ENCODE measurements around the gene CFH.
"Not testable (repeated sequence)": the region's sequence is repeated elsewhere in the genome, so short reads cannot be mapped to it uniquely, and the experiment has no call there.

Gene CFH

GRCh38 chr1:196651637-196652215, at the start of gene CFH:
Gene CFH, plus strand, starts transcription at chr1:196652043. Its CDS starts 75 bp downstream, at chr1:196652118.
- no peak for DNase-seq (ENCODE audit: low spot score)

- no peak for DNase-seq (ENCODE audit: low spot score)
Measured at GRCh38 chr1:196603651-196604050, 48.2 kb upstream of the CFH start.

GRCh38 chr1:196607981-196608380, 43.9 kb upstream of the CFH start:
- no peak for DNase-seq (ENCODE audit: low spot score)

- DNase-seq (ENCODE audit: low spot score): no peak
Measured at GRCh38 chr1:196608390-196609369, 43.2 kb upstream of the CFH start, which contains the start of gene KCNT2. Gene KCNT2, minus strand, starts transcription at chr1:196608440. Its CDS starts 131 bp downstream, at chr1:196608309.

GRCh38 chr1:196609370-196609737, 42.5 kb upstream of the CFH start:
- DNase-seq (ENCODE audit: low spot score): no peak

- no peak for DNase-seq (ENCODE audit: low spot score)
Measured at GRCh38 chr1:196611873-196612272, 40.0 kb upstream of the CFH start.

GRCh38 chr1:196619721-196620120, 32.1 kb upstream of the CFH start:
- no peak for DNase-seq (ENCODE audit: low spot score)

GRCh38 chr1:196623079-196623478, 28.8 kb upstream of the CFH start:
- no peak for DNase-seq (ENCODE audit: low spot score)

GRCh38 chr1:196628838-196629237, 23.0 kb upstream of the CFH start:
- no peak for DNase-seq (ENCODE audit: low spot score)

GRCh38 chr1:196637606-196638005, 14.2 kb upstream of the CFH start:
- no peak for DNase-seq (ENCODE audit: low spot score)

- no peak for DNase-seq (ENCODE audit: low spot score)
Measured at GRCh38 chr1:196638466-196638865, 13.4 kb upstream of the CFH start.

- DNase-seq (ENCODE audit: low spot score): not testable (repeated sequence)
Measured at GRCh38 chr1:196639291-196639690, 12.6 kb upstream of the CFH start.

- no peak for DNase-seq (ENCODE audit: low spot score)
Measured at GRCh38 chr1:196640976-196641375, 10.9 kb upstream of the CFH start.

- no peak for DNase-seq (ENCODE audit: low spot score)
Measured at GRCh38 chr1:196649990-196650389, 1.9 kb upstream of the CFH start.

- DNase-seq (ENCODE audit: low spot score): no peak
Measured at GRCh38 chr1:196650403-196650802, 1.4 kb upstream of the CFH start.

- DNase-seq (ENCODE audit: low spot score): no peak
Measured at GRCh38 chr1:196651079-196651478, 764 bp upstream of the CFH start.

- DNase-seq (ENCODE audit: low spot score): no peak
Measured at GRCh38 chr1:196654271-196654670, 2.4 kb downstream of the CFH start.

- no peak for DNase-seq (ENCODE audit: low spot score)
Measured at GRCh38 chr1:196655071-196655470, 3.2 kb downstream of the CFH start.

- DNase-seq (ENCODE audit: low spot score): no peak
Measured at GRCh38 chr1:196655494-196655893, 3.7 kb downstream of the CFH start.

- DNase-seq (ENCODE audit: low spot score): no peak
Measured at GRCh38 chr1:196659471-196659870, 7.6 kb downstream of the CFH start.

- DNase-seq (ENCODE audit: low spot score): no peak
Measured at GRCh38 chr1:196660272-196660671, 8.4 kb downstream of the CFH start.

GRCh38 chr1:196660852-196661251, 9.0 kb downstream of the CFH start:
- peak; percentile 47 for DNase-seq (ENCODE audit: low spot score)

GRCh38 chr1:196661345-196661744, 9.5 kb downstream of the CFH start:
- DNase-seq (ENCODE audit: low spot score): no peak

All from kidney capillary endothelial cell (primary cell).